SK-N-MC (cell line): Measurements from ENCODE around the gene FGF10.

Experiments
- EZH2 ChIP-seq: fragments of 200-600 bp; sonication (generic); IDR thresholded peaks from one replicate; pipeline ENCODE4 v1.6.1; 2017; ENCODE audit warnings: antibody characterized with exemption
- FOXP2 ChIP-seq: optimal IDR thresholded peaks from 2 replicates; pipeline ENCODE3; 2011; ENCODE audit warnings: mild to moderate bottlenecking, moderate library complexity; ENCODE audit not compliant: insufficient read depth; ENCODE audit errors: extremely low read length, control extremely low read depth
- POLR2AphosphoS5 ChIP-seq: IDR thresholded peaks from 2 replicates; pipeline ENCODE4 v1.6.1; 2012; ENCODE audit warnings: mild to moderate bottlenecking, low read depth, low read length, borderline replicate concordance

DNA sequence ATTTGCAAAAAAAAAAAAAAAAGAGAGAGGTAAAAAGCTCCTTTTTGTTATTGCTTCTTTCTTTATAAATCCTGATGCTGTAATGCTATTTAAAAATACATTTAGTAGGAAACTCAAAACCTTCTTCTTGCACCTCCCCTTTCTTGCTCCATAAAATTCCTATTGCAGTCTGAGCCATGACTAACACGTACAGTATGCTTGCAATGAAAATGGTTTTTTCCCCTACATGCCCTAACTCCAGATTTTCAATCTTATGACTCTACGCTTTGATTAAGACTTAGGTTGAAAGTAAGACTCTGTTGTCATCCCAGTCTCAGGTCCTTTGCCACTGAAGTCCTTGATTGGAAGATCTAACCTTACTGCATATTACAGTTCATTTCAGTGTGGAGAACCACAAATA is 23.9 kb downstream of the FGF10 start:
- TF ChIP-seq EZH2: no peak
- no peak for TF ChIP-seq POLR2AphosphoS5
- no peak for TF ChIP-seq FOXP2
